Measurements from ENCODE around the gene ZNF620.
A peak's percentile ranks its signal among the peaks of the same experiment; 100 is the strongest.

Gene ZNF620

DNA sequence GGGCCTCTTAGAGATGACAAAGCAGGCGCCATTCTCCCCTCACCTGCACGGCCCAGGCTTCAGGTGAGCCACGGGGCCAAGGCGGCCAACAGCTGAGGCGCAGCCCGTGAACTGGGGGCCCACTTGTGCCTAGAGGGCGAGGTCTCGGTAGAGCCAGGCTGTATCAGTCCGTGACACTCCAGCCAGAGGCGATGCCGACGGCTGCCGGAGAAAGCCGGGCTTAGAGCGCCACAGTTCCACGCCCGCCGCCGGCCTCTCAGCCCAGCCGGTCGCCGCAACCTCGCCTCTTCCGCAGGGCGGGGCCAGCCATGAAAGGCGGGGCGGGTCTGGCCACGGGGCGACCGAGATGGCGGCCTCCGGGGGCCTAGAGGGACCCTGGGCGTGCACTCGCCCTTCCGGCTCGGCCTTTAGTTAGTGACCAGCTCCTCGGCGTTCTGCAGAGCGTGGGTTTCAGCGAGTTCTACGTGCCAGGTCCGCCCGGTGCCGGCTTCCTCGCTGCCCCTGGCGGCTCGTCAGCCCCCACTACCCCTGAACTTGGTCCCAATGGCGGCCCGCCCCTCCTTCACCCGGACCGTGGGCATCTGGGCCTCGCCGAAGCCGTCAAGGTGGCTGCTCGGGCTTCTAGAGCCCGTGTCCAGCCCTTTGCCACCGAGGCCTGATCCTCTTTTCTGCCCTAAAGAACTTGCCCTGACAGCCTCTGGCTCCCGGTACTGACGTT is 18.9 kb downstream of the ZNF620 start, which contains the start of gene ZNF621:
ZNF621 (plus strand) TSS at position 393 of the 718 bp plus-strand sequence. CDS start 881 bp downstream, outside the sequence.
- TF ChIP-seq EZH2 (optimal IDR thresholded peaks at IDR 0.05; ENCODE audit: low read depth, low read length): no peak
- TF ChIP-seq, protein P1, sequence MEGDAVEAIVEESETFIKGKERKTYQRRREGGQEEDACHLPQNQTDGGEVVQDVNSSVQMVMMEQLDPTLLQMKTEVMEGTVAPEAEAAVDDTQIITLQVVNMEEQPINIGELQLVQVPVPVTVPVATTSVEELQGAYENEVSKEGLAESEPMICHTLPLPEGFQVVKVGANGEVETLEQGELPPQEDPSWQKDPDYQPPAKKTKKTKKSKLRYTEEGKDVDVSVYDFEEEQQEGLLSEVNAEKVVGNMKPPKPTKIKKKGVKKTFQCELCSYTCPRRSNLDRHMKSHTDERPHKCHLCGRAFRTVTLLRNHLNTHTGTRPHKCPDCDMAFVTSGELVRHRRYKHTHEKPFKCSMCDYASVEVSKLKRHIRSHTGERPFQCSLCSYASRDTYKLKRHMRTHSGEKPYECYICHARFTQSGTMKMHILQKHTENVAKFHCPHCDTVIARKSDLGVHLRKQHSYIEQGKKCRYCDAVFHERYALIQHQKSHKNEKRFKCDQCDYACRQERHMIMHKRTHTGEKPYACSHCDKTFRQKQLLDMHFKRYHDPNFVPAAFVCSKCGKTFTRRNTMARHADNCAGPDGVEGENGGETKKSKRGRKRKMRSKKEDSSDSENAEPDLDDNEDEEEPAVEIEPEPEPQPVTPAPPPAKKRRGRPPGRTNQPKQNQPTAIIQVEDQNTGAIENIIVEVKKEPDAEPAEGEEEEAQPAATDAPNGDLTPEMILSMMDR (IDR thresholded peaks at IDR 0.05; ENCODE audit: low read length): 0 out of 2 replicates have a peak, but pooled peaks have one; percentile 9
- H3K27ac ChIP-seq (ENCODE audit: low read length): peak within 1 kb of the TSS; percentile 46; the same call in 1 of the 2 replicates
- no peaks in the 10 kb centered on the region for H3K9me3 ChIP-seq (replicated peaks; ENCODE audit: insufficient read depth, low read length)
- H2AFZ ChIP-seq (ENCODE audit: low read length): peak within 1 kb of the TSS; percentile 97
- no peaks in the 10 kb centered on the region for H3K27me3 ChIP-seq (replicated peaks; ENCODE audit: insufficient read depth, low read length)
- H3K9ac ChIP-seq (ENCODE audit: low read length): peak within 1 kb of the TSS; percentile 93
- H3K9me2 ChIP-seq (replicated peaks; ENCODE audit: insufficient read depth, low read length): no peaks in the 10 kb centered on the region
- peaks cover 6% of the 10 kb centered on the region; the same call in 1 of the 2 replicates for H3K4me1 ChIP-seq (ENCODE audit: low read length)
- H3K79me2 ChIP-seq (ENCODE audit: low read length): peaks cover 5% of the 10 kb centered on the region; the same call in 1 of the 2 replicates
- peak; percentile 87 for DNase-seq
- H3F3A ChIP-seq (ENCODE audit: insufficient read depth, low read length): no peaks in the 10 kb centered on the region
- no peaks in the 10 kb centered on the region for H4K20me1 ChIP-seq (ENCODE audit: insufficient read depth, low read length)
- H3K4me2 ChIP-seq (ENCODE audit: low read depth, low read length): peak within 1 kb of the TSS; percentile 96
- no peaks in the 10 kb centered on the region for H3K36me3 ChIP-seq (replicated peaks; ENCODE audit: insufficient read depth, low read length)
- H3K4me3 ChIP-seq (ENCODE audit: low read length): peak within 1 kb of the TSS; percentile 95

DNA sequence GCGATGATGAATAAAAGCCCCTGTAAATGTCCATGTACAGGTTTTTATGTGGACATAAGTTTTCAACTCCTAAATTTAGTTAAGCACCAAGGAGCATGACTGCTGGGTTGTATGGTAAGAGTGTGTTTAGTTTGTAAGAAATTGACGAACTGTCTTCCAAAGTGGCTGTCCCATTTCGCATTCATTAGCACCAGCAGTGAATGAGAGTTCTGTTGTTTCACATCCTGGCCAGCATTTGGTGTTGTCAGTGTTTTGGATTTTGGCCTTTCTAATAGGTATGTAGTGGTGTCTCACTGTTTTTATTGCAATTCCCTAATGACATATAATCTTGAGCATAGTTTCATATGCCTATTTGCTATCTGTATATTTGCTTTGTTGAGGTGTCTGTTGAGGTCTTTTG is 22.6 kb downstream of the ZNF620 start:
- H3K4me3 ChIP-seq (ENCODE audit: low read length): no peak overlapping the region
- no peak overlapping the region for H3K4me2 ChIP-seq (ENCODE audit: low read depth, low read length)
- H2AFZ ChIP-seq (ENCODE audit: low read length): no peak overlapping the region
- 0 out of 2 replicates have a peak, but pooled peaks cover 5% of the 10 kb centered on the region for H3K36me3 ChIP-seq (replicated peaks; ENCODE audit: insufficient read depth, low read length)
- H3K9me3 ChIP-seq (replicated peaks; ENCODE audit: insufficient read depth, low read length): no peaks in the 10 kb centered on the region
- no peaks in the 10 kb centered on the region for H3K27me3 ChIP-seq (replicated peaks; ENCODE audit: insufficient read depth, low read length)
- no peak overlapping the region for H3K27ac ChIP-seq (ENCODE audit: low read length)
- peaks cover 5% of the 10 kb centered on the region; the same call in 1 of the 2 replicates for H3K79me2 ChIP-seq (ENCODE audit: low read length)
- H3K9me2 ChIP-seq (replicated peaks; ENCODE audit: insufficient read depth, low read length): no peaks in the 10 kb centered on the region
- no peak for DNase-seq
- H3K9ac ChIP-seq (ENCODE audit: low read length): no peak overlapping the region
- no peaks in the 10 kb centered on the region for H3F3A ChIP-seq (ENCODE audit: insufficient read depth, low read length)
- TF ChIP-seq EZH2phosphoT487 (IDR thresholded peaks at IDR 0.05; ENCODE audit: low read length) (no peak), EZH2 (optimal IDR thresholded peaks at IDR 0.05; ENCODE audit: low read depth, low read length) (no peak)
- TF ChIP-seq, protein P1 (IDR thresholded peaks at IDR 0.05; ENCODE audit: low read length): no peak
- peaks cover 6% of the 10 kb centered on the region; the same call in 1 of the 2 replicates for H3K4me1 ChIP-seq (ENCODE audit: low read length)
- no peaks in the 10 kb centered on the region for H4K20me1 ChIP-seq (ENCODE audit: insufficient read depth, low read length)

DNA sequence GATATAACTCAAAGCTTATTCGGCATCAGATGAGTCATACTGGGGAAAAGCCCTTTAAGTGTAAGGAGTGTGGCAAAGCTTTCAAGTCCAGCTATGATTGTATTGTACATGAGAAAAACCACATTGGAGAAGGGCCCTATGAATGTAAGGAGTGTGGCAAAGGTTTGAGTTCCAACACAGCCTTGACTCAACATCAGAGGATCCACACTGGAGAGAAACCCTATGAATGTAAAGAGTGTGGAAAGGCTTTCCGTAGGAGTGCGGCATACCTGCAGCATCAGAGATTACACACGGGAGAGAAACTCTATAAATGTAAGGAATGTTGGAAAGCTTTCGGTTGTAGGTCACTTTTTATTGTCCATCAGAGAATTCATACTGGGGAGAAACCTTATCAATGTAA is 26.4 kb downstream of the ZNF620 start:
- H3K4me3 ChIP-seq (ENCODE audit: low read length): no peak overlapping the region
- H3K27me3 ChIP-seq (replicated peaks; ENCODE audit: insufficient read depth, low read length): no peaks in the 10 kb centered on the region
- H3K79me2 ChIP-seq (ENCODE audit: low read length): no peaks in the 10 kb centered on the region
- no peaks in the 10 kb centered on the region for H3K9me2 ChIP-seq (replicated peaks; ENCODE audit: insufficient read depth, low read length)
- H3K36me3 ChIP-seq (replicated peaks; ENCODE audit: insufficient read depth, low read length): 0 out of 2 replicates have a peak, but pooled peaks cover 5% of the 10 kb centered on the region
- no peaks in the 10 kb centered on the region for H3K4me1 ChIP-seq (ENCODE audit: low read length)
- H3F3A ChIP-seq (ENCODE audit: insufficient read depth, low read length): no peaks in the 10 kb centered on the region
- TF ChIP-seq, protein P1 (IDR thresholded peaks at IDR 0.05; ENCODE audit: low read length): no peak
- TF ChIP-seq EZH2phosphoT487 (IDR thresholded peaks at IDR 0.05; ENCODE audit: low read length): no peak
- TF ChIP-seq EZH2 (optimal IDR thresholded peaks at IDR 0.05; ENCODE audit: low read depth, low read length): no peak
- H3K9me3 ChIP-seq (replicated peaks; ENCODE audit: insufficient read depth, low read length): no peaks in the 10 kb centered on the region
- H3K9ac ChIP-seq (ENCODE audit: low read length): no peak overlapping the region
- no peak for DNase-seq
- H4K20me1 ChIP-seq (ENCODE audit: insufficient read depth, low read length): no peaks in the 10 kb centered on the region
- no peak overlapping the region for H3K4me2 ChIP-seq (ENCODE audit: low read depth, low read length)
- H2AFZ ChIP-seq (ENCODE audit: low read length): no peak overlapping the region
- no peak overlapping the region for H3K27ac ChIP-seq (ENCODE audit: low read length)
